Stimulated activated CD8-positive, alpha-beta memory T cell treated with anti-CD3 and anti-CD28 coated beads, Interleukin-7, amount 100 ng/mL, for 1 hour (primary cell): ENCODE data around the gene EXD3.
"Not testable (repeated sequence)": the region's sequence is repeated elsewhere in the genome, so short reads cannot be mapped to it uniquely, and the experiment has no call there.

Experiments
- DNase-seq, 2 donors: peaks; one replicate each; pipeline ENCODE4 v3.0.0-alpha.2; 2020; ENCODE audit warnings: low read depth in 2 of 2

Gene EXD3

DNA sequence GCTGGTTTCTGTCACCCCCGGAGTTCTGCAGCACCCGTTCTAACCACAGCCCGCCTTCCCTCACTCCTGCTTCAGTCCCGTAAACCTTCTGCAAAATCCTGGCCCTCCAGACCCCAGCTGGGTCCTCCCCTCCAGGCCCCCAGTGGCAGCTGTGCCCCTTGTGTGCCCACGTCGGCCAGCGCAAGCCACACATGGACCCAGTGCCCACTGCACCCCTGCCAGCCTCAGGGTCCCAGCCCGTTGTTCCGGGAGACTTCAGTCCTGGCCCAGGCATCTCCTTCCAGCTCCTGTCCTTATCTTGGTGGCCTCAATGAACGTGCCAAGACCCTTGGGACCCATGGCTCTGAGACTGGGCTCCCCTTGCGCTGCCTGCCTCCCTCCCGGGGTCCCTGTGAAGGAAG is 43.2 kb downstream of the EXD3 start:
- no peak for DNase-seq

DNA sequence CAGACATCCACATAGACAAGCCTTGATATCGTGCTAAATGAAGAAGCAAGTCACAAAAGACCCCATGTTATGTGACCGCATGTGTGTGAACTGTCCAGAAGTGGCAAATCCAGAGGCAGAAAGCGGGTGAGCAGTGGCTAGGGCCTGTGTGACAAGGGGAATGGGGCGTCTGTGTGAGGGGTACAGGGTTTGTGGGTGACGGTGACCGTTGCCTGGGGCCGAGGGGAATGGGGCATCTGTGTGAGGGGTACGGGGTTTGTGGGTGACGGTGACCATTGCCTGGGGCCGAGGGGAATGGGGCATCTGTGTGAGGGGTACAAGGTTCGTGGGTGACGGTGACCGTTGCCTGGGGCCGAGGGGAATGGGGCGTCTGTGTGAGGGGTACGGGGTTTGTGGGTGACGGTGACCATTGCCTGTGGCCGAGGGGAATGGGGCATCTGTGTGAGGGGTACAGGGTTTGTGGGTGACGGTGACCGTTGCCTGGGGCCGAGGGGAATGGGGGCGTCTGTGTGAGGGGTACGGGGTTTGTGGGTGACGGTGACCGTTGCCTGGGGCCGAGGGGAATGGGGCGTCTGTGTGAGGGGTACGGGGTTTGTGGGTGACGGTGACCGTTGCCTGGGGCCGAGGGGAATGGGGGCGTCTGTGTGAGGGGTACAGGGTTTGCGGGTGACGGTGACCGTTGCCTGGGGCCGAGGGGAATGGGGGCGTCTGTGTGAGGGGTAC is 44.1 kb downstream of the EXD3 start:
- DNase-seq: not testable (repeated sequence)

DNA sequence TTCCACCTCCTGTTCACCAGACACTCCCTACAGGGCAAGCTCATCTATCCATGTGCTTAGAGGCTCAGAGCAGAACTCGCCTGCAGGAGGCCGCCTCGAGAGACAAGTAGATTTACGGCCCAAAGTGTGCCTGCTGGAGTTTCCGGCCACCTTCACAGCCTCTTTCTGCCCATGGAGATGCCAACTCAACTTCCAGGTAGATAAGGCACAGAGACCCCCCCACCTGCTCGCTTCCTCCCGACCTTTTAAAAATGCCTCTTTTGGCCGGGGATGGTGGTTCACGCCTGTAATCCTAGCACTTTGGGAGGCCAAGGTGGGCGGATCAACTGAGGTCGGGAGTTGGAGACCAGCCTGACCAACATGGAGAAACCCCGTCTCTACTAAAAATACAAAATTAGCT is 46.6 kb downstream of the EXD3 start:
- DNase-seq: no peak

DNA sequence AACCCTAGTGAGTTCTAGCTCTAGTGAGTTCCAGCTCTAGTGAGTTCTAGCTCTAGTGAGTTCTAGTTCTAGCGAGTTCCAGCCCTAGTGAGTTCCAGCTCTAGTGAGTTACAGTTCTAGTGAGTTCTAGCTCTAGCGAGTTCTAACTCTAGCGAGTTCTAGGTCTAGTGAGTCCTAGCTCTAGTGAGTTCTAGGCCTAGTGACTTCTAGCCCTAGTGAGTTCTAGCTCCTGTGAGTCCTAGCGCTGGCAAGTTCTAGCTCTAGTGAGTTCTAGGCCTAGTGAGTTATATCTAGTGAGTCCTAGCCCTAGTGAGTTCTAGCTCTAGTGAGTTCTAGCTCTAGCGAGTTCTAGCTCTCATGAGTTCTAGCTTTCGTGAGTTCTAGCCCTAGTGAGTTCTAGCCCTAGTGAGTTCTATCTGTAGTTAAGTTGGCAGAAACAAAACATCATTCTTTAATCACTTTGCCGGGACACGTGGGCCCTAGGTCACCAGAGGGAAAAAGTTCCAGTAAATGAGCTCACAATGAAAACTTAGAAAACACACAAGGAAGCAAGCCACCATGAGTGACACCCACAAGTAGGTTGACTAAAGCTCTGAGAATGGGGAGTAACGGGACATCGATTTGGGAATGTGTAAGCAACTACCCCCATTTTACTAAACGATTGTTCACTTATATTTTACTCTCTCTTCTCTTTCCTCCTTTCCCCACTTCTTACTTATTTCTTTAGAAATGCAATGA is 47.5 kb downstream of the EXD3 start:
- DNase-seq: no peak

DNA sequence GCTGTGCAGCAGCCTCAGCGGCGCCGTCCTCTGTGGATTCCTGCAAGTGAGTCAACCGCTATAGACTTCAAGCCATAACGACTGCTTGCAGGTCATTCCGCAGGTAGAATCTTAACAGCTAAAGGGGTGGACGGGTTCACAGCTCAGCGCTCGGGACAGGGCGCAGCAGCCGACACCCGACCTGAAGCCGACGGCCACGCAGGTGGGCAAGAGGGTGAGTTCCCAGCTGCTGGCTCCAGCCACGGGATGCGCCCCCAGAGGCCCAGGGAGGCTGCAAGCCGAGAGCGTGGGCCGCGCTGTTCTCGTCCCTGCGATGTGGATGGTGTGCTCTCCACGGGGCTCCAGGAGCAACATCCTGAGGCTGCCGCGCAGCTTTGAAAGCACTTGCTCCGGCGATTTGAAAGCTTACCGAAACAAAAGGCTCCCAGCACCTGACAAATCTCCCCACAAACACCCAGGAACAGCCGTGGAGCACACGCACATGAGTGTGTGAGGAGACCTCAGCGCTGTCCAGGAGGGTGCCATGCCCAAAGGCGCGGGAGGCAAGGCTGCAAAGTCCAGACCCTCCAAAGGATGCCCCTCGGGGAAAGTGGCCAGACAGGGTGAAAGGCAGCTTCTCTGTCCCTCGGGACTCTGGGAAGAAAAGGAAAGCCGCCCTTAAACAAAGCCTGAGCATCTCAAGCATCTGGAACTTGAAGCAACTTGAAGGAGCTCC is 48.7 kb downstream of the EXD3 start:
- no peak for DNase-seq

DNA sequence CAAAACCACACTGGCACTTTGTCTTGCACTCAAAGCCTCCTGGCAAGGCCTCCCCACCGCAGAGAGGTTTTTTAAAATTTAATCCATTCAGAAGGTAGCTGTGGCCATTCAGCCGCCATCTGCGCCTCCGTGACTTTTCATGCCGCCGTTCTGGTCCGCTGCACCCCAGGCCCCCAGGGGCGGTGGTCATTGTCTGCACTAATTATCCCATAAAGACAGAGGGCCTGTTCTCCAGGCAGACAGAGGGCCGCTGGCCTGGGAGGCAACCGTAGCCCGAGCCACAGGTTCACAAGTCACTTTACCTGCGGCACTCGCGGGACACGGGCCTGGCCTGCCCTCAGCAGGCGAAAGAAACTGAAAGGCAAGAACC is 49.4 kb downstream of the EXD3 start:
- no peak for DNase-seq

DNA sequence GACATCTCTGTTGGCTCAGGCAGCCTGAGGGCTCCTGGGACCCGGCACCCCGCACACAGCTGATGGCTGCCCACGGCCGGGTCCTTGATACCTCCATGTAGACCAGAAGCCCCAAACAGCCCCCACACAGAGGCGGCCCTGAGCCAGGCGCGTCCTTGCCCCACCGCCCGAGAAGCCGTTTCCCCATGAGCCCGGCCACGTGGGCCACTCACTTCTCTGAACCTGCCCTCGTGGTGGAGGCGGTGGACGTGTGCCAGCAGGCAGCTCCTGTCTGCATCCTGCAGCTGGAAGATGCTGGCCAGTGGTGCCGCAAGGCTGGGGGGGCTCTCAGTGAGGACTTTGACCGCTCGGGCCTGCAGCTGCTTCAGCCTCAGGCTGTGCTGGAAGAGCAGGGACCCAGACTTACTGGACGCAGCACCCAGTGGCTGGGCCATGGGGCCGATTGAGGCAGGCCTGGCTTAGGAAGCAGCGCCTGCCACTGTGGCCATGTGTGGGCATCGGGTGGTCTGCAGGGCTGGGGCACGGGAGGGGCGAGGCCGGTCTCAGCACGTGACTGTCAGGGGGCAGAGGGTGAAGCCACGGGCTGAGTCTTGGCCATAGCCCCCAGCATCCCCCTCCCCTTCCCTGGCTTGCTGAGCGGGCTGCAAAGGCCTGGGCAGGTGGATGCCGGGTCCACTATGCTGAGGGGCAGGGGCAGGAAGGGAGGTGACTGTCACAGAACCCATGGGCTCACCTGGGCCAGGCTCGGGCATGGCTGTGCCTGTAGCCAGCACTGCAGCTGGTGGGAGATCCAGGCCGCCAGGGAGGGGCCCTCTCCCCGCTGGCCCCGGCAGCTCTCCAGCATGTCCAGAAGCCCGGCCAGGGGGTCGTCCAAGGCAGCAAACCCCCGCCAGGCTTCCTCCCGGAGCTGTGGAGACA is 50.0 kb downstream of the EXD3 start:
- no peak for DNase-seq

DNA sequence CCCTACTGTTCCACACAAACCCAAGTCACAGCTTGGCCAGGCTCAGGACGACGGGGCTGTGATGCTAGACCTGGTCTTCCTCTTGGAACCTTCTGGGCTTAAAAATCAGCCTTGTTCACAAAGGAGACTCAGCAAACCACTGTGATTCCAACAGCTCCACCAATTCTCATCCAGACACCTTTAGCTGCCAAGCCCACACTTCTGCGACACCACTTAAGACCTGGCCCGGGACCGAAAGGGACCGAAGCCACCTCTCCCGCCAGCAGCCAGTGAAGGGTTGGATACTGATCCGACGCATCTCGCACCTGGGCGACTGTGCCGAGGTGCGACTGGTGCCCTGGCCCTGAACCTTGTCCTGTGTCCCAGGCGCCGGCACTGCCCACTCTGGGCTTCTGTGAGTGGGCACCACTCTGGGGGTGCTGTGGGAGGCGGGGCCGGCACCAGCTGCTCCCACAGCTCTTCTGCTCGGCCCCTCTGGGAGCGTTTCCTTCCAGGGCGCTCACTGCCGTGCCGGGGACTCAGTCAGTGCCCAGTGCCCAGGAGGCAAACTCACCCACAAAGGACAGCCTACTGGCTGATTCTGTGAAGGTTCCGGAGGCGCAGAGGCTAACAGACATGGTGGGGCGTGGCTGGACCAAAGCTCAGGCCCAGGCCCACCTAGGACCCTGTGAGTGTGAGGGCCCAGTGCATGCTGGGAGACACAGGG is 50.9 kb downstream of the EXD3 start:
- no peak for DNase-seq

DNA sequence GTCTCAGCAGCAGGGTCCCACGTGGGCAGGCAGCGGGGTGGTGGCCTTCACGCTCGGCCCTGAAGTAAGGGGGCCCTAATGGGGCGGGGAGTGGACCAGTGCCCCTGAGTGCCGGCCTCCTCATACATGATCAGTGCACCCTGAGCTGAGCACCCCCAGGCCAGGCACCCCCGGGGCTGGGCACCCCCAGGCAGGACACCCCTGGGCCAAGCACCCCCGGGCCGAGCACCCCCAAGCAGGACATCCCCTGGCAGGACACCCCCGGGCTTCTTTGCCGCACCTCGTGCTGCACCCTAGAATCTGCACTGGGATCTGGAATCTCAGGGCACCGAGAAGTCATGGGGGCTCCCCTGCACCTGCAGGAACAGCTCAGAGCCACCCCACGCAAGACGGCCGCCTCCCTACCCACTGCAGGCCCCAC is 51.4 kb downstream of the EXD3 start:
- no peak for DNase-seq

DNA sequence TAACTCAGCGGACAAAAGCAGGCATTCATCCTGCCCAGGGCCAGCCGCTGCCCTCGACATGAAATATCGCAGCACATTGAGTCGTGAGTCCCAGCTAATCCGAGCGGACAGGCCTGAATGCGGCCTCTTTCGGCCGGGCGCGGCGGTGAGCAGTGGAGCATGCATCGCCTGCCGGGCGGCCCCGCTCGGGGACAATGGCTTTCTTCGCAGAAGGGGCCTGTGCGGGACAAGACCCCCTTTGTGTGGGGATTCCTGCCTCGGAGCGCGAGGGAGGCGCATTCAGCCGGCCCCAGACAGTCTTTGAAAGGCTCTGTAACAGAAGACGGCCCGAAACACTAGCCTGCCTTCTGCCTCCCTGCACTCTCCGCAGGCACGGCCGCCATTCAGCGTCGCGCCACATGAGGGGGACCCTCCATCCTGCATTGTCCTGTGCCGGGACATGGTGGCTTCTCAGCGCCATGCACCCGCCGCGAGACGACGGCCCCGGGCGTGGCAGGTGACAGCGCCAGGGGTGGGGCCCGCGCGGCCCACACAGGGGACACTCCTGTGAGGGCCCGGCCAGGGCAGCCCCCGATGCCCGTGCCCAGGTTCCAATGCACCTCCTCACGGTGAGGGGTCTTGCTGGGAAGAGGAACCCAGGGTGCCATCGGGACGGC is 52.0 kb downstream of the EXD3 start:
- DNase-seq: no peak

DNA sequence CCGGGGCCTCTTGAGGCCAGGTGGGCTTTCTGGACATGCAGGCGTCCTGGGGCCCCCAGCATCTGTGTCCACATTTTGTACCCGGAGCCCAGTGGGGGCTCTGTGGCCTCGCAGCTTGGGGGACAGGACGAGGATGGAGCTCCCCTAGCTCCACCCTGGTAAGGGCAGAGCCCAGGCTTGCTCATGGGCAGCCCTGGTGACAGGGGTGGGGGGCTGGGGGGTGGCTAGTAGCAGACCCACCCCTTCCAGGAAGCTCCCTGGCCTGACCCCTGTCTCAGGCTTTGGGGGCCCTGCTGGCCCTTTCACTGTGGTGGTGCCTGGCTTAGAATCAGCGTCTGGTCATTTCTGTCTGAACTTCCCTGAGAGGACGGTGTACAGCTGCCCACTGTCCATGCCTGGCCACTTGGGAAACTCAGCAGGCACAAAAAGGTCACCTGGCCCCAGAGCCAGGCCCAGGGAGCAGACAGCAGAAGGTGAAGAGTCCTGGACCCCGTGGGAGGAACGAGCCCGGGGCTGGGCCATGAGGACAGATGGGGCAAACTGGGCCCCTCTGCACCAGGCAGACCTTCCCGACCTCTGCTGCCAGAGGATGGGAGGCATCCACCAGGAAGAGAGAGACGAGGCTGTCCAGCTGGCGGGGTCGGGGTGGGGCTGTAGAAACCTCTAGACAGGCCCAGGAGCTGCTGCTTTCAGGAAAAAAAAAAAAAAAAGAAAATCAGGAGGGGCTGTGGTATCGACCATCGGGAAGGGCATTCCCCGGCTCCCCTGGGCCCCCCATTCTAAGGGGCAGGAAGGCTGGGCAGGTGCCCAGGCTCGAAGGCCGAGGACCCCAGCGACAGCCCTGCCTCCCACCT is 52.8 kb downstream of the EXD3 start:
- no peak for DNase-seq

DNA sequence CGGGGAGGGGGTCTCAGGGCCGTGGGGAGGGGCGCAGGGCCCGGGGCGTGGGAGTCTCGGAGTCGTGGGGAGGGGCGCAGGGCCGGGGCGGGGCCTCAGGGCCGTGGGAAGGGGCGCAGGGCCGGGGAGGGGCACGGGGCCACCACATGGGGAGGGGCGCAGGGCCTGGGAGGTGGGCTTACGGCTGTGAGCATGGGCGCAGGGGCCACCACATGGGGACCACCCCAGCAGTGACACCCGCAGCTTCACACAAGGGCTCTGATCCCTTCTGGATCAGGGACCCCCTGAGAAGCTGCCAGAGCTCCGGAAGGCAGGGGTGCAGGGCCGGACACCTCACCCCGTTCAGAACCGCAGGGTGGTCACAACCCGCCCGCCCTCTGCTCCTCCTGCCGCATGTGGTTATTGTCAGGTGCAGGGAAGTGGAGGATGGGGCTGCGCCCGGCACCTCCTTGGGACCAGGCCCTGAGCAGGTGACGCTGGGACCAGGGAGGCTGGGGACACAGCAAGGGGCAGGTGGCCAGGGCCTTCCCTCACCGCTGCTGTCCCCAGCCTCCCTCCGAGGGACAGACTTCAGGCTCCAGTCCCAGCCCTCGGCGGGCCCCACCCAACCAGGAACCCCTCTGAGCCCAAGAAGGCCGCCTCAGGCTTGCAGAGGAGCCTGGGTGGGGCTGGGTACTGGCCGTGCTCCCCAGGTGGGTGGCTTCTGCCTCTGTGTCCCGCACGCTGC is 53.7 kb downstream of the EXD3 start:
- DNase-seq: no peak

DNA sequence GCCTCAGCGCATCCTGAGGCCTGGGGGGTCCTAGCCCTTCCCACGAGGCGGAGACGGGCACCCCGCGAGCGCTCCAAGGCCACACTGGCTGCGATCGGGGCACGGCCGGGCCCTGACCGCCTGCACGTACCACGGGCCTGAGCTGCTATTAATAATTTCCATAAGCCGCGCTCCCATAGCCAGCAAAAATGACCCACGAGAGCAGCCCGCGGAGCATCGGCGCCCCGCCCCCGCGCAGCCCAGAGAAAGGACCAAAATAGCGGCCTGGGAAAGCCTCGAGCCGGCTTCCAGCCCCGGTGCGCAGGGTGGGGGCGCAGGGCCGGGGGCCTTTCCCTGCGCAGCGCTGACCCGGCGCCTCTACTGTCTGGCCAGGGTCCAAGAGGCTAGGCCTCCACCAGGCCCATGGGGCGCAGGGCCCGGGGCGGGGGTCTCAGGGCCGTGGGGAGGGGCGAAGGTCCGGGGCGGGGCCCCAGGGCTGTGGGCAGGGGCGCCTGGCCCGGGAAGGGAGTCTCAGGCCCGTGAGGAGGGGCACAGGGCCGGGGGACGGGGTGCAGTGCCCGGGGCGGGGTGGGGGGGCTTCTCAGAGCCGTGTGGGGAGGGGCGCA is 54.4 kb downstream of the EXD3 start:
- no peak for DNase-seq

DNA sequence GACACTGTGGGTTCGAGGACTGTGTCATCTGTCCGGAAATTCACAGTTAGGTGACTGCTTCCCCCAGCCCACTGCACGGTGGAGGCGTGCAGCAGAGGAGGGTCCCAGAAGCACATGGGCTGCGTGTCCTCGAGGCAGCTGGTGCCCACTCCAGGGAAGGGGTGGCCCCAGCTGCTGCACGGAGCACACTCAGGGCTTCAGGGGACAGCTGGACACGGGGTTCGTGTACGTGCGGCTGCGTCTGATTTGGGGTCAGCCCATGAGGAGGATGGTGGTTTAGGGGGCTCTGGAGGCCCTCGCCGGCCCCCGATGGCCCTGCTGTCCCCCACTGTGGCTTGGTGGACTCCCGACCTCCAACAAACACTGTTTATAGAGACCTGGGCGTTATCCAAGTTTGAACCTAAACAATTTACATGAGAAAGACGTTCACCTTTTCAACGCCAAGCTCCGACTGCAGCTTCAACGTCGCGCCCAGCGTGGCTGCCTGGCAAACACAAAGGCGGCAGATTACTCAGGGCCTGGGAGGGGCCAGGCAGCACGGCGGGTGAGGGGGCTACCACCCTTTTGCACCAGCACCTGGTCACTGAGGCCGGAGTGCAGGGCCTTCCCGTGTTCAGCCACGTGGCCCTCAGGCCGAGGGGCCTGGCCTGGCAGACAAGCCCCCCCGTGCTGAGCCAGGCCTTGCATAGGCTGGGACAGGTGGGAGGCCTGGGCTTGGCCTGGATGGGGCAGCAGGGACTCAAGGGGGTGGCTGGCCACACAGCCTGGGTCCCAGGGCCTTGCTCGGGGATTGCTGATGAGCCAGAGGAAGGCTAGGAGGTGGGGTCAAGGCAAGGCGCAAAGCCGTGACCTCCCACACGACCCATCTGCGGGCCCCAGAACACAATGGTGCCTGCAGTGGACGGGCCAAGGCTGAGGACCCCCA is 55.2 kb downstream of the EXD3 start:
- DNase-seq: no peak

DNA sequence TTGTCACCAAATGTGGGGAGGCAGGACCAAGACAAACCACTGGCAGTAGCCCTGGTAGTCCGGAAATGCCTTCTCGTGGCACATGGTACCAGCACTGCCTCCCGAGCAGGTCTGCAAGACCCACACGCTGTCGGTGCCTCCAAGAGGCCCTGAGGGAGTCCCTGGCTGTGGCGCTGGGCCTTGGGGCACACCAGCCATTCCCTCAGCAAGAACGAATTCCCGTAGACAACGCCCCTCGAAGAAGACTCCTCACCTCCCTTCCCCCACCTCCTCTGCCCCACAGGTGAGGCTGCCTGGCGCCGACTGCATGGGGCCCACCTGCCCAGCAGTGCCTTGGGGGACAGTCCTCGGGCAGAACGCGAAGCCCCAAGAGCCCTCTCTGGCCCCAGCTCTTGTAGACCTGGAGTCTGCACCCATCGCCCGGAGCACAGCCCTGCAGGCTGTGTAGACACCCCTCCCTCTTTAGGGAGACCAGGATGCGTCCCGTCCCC is 56.0 kb downstream of the EXD3 start:
- DNase-seq: no peak

DNA sequence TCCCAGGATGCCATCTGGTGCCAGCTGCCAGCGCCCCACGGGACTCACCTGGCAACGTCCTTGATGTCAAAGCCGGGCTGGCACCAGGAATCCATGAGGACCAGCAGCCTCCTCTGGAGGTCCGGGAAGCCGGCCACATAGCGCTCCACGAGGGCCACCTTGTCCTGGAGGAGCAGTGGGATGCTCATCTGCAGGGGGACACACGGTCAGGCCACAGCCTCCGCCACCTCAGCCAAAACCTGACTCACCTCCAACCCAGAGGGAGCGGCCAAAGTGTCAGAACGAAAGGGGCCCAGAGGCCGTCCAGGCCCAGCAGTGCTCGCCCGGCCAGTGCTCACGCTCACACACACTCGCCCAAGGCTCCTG is 56.5 kb downstream of the EXD3 start:
- no peak for DNase-seq
